GM21717 (cell line): ENCODE results near the gene FAM131A.

Experiments used
- ATAC-seq: cut with Tn5 transposase; IDR thresholded peaks from one replicate; pipeline ENCODE4 v1.9.1; 2021; ENCODE audit warnings: mild to moderate bottlenecking, moderate library complexity; ENCODE audit not compliant: unreplicated experiment

The FAM131A gene

GRCh38 chr3:184373422-184373821 is 36.0 kb downstream of the FAM131A start:
- no peak for ATAC-seq

- ATAC-seq: no peak
Observed at GRCh38 chr3:184375747-184376461, 38.5 kb downstream of the FAM131A start.

- no peak for ATAC-seq
Observed at GRCh38 chr3:184377374-184377773, 40.0 kb downstream of the FAM131A start.

GRCh38 chr3:184377882-184378445 is 40.6 kb downstream of the FAM131A start, which contains the start of gene THPO:
THPO (minus strand) TSS chr3:184378207; CDS start chr3:184376259, 1,948 bp downstream.
- no peak for ATAC-seq

- ATAC-seq: no peak
Observed at GRCh38 chr3:184378651-184379357, 41.4 kb downstream of the FAM131A start.

- no peak for ATAC-seq
Observed at GRCh38 chr3:184379358-184380184, 42.2 kb downstream of the FAM131A start, which contains the start of gene CHRD. CHRD (plus strand) TSS chr3:184380054; CDS start chr3:184380319, 265 bp downstream.

GRCh38 chr3:184380185-184380626 is 42.8 kb downstream of the FAM131A start:
- no peak for ATAC-seq

GRCh38 chr3:184380627-184381260 is 43.3 kb downstream of the FAM131A start:
- no peak for ATAC-seq

GRCh38 chr3:184381261-184382224 is 44.1 kb downstream of the FAM131A start:
- ATAC-seq: no peak

GRCh38 chr3:184382326-184383032 is 45.1 kb downstream of the FAM131A start:
- no peak for ATAC-seq

GRCh38 chr3:184383033-184383740 is 45.8 kb downstream of the FAM131A start:
- no peak for ATAC-seq

GRCh38 chr3:184384342-184384741 is 46.9 kb downstream of the FAM131A start:
- ATAC-seq: no peak

GRCh38 chr3:184384856-184385422 is 47.5 kb downstream of the FAM131A start:
- no peak for ATAC-seq

- no peak for ATAC-seq
Observed at GRCh38 chr3:184386047-184386806, 48.8 kb downstream of the FAM131A start.

GRCh38 chr3:184387174-184387714 is 49.8 kb downstream of the FAM131A start:
- no peak for ATAC-seq

GRCh38 chr3:184388164-184388935 is 51.0 kb downstream of the FAM131A start:
- no peak for ATAC-seq
